ENCODE results near the gene RNF214. TPM values are rescaled to one million over a fixed set of nuclear protein-coding genes. Genes with fewer than 3 reads are reported as not detected.

Gene RNF214
- total RNA-seq, 4 donors from 2014 or later: 12.4 to 21.5 (median 18.4) TPM

DNA sequence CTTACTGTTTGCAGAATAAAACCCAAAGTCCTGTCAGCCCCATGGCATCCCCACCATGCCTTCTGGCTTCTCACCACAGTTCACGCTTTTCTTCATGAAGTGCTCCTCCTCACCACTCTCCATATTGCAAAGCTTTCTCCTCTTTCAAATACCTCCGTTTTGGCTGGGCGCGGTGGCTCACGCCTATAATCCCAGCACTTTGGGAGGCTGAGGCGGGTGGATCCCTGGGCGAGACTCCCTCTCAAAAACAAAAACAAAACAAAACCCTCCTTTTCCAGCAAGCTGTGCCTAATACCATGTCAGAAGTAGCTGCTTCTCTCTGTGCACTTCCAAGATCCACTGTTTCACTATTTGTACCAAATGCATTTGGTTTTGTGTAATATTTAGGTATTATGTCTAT is 76.8 kb downstream of the RNF214 start:
- Histone ChIP-seq H3K36me3 (peaks cover 0 to 13% (median 5%) of the 10 kb centered on the region in 4 donors), H3K9me3 (no peaks in the 10 kb centered on the region), H3K27ac (replicated peaks in 1 of 4) (no peak overlapping the region), H3K4me1 (peaks cover 3 to 12% (median 9%) of the 10 kb centered on the region in 4 donors), H3K4me3 (no peak overlapping the region), H3K27me3 (no peaks in the 10 kb centered on the region)
- 97% methylated on average over 7 of the region's 7 CpGs for WGBS
- intact Hi-C loops (cut with DNase I): no loop called here
- DNase-seq (ENCODE audit: extremely low spot score): no peak
- TF ChIP-seq POLR2A (IDR thresholded peaks at IDR 0.05; ENCODE audit: low read depth) (no peak), EP300 (IDR thresholded peaks at IDR 0.05) (no peak), POLR2AphosphoS5 (IDR thresholded peaks at IDR 0.05) (no peak)
- TF ChIP-seq, protein P1, sequence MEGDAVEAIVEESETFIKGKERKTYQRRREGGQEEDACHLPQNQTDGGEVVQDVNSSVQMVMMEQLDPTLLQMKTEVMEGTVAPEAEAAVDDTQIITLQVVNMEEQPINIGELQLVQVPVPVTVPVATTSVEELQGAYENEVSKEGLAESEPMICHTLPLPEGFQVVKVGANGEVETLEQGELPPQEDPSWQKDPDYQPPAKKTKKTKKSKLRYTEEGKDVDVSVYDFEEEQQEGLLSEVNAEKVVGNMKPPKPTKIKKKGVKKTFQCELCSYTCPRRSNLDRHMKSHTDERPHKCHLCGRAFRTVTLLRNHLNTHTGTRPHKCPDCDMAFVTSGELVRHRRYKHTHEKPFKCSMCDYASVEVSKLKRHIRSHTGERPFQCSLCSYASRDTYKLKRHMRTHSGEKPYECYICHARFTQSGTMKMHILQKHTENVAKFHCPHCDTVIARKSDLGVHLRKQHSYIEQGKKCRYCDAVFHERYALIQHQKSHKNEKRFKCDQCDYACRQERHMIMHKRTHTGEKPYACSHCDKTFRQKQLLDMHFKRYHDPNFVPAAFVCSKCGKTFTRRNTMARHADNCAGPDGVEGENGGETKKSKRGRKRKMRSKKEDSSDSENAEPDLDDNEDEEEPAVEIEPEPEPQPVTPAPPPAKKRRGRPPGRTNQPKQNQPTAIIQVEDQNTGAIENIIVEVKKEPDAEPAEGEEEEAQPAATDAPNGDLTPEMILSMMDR (IDR thresholded peaks at IDR 0.05): no peak

DNA sequence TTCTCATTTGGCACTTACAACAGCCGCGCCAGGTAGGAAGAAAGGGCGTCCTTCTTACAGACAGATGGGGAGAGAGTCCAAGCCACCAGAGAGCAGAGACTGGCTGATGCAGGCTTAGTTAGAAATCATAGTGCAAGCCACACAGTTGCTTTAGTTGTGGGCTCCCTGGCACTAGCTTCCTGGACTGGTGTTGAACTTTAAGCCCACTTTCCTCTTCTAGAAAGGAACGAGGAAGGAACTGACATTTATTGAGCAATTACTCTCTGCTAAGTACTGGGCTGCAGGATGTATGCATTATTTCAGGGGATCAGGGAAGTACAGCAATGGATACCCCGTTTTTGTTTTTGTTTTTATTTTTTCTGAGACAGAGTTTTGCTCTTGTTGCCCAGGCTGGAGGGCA is 80.6 kb downstream of the RNF214 start:
- intact Hi-C loops (cut with DNase I): no loop called here

DNA sequence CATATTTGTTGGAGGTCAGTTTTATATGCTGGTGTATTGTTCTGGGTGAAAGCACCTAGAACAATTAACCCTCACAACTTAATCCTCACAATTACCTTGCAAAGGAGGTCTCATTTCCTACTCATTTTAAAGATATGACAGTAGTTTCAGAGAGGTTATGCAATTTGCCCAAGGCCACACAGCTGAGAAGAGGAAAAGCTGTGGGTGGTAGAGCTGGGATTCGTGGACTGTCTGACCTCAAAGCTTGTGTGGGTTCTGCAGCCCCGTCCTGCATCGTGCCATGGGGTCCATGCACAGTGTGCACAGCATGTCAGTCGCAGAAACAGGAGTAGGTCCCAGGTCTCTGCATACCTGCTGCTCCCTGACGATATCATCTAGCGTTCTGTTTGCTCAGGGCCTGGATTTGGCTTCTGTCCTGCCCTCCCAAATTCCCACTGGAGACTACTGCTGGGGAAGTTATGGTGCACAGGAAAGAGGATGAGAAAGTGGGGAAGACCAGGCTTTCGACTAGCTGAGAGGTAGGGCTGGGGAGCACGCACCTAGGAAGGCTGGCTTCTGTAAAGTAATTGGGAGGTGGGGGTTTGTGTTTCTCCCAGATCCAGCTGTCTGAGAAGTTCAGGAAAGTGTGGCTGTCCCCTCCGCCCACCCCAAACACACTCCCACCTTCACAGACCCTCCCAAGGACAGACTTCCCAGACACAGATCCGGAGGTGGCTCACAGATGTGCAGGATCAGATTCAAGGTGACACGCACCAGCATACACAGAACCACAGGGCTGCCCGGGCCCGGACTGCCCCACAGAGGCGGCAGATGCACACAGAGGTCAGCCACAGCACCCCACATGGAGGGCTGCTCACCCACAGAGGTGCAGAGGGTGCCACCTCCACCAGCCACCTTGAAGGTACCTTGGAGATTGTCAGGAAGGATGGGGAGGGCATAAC is 81.6 kb downstream of the RNF214 start:
- no peaks in the 10 kb centered on the region for H3K27me3 ChIP-seq
- TF ChIP-seq, protein P1 (IDR thresholded peaks at IDR 0.05): no peak
- TF ChIP-seq POLR2AphosphoS5 (IDR thresholded peaks at IDR 0.05) (no peak), POLR2A (IDR thresholded peaks at IDR 0.05; ENCODE audit: low read depth) (no peak), EP300 (IDR thresholded peaks at IDR 0.05) (no peak)
- no peaks in the 10 kb centered on the region for H3K9me3 ChIP-seq
- H3K36me3 ChIP-seq: peaks cover 0 to 7% (median 3%) of the 10 kb centered on the region in 4 donors
- peak overlapping the region; percentile 73 to 98 (median 94) for H3K4me3 ChIP-seq
- WGBS: 82% methylated on average over 12 of the region's 14 CpGs
- intact Hi-C loops (cut with DNase I): no loop called here
- no peak overlapping the region for H3K27ac ChIP-seq (replicated peaks in 1 of 4)
- no peak for DNase-seq (ENCODE audit: extremely low spot score)
- H3K4me1 ChIP-seq: peaks cover 21 to 42% (median 32%) of the 10 kb centered on the region in 4 donors

More for the DNA sequence above, 80.6 kb downstream of the RNF214 start:
- TF ChIP-seq POLR2AphosphoS5 (IDR thresholded peaks at IDR 0.05): no peak
- TF ChIP-seq, protein P1 (IDR thresholded peaks at IDR 0.05): no peak
- no peak for TF ChIP-seq EP300 (IDR thresholded peaks at IDR 0.05)
- no peak for TF ChIP-seq POLR2A (IDR thresholded peaks at IDR 0.05; ENCODE audit: low read depth)
- WGBS: 90% methylated on average over 5 of the region's 5 CpGs
- Histone ChIP-seq H3K27me3 (no peaks in the 10 kb centered on the region), H3K4me1 (peaks cover 21 to 42% (median 32%) of the 10 kb centered on the region in 4 donors), H3K27ac (replicated peaks in 1 of 4) (no peak overlapping the region), H3K36me3 (peaks cover 0 to 7% (median 3%) of the 10 kb centered on the region in 4 donors), H3K9me3 (no peaks in the 10 kb centered on the region), H3K4me3 (no peak overlapping the region)
- DNase-seq (ENCODE audit: extremely low spot score): no peak

DNA sequence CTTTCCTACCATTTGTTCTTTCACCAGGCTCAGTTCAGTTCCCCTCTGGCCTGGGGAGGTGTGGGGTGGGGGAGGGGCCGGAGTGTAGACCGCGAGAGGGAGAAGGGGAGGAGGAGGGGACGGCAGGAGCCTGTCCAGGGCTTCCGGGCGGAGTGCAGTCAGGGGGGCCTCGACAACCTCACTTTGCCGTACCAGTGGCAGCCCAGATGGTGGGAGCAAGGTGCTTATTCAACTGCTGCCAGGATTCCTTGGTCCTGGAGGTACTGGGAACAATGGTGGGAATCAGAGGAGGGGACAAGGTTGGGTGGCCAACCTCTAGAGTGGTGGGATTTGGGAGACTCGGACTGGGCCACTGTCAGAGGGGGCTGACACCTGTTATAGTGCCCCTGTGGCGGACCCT is 82.4 kb downstream of the RNF214 start:
- no peaks in the 10 kb centered on the region for H3K27me3 ChIP-seq
- no peak overlapping the region for H3K27ac ChIP-seq (replicated peaks in 1 of 4)
- H3K4me3 ChIP-seq: peak overlapping the region; percentile 73 to 98 (median 94)
- intact Hi-C loops (cut with DNase I): no loop called here
- no peak for DNase-seq (ENCODE audit: extremely low spot score)
- TF ChIP-seq POLR2A (IDR thresholded peaks at IDR 0.05; ENCODE audit: low read depth): no peak
- no peak for TF ChIP-seq EP300 (IDR thresholded peaks at IDR 0.05)
- H3K4me1 ChIP-seq: peaks cover 21 to 42% (median 32%) of the 10 kb centered on the region in 4 donors
- no peaks in the 10 kb centered on the region for H3K9me3 ChIP-seq
- WGBS: 60% methylated on average over 1 of the region's 10 CpGs
- peaks cover 0 to 7% (median 3%) of the 10 kb centered on the region in 4 donors for H3K36me3 ChIP-seq
